ENCODE measurements around the gene PLA2G3.
"Not testable (repeated sequence)": the region's sequence is repeated elsewhere in the genome, so short reads cannot be mapped to it uniquely, and the experiment has no call there.

PLA2G3 gene

DNA sequence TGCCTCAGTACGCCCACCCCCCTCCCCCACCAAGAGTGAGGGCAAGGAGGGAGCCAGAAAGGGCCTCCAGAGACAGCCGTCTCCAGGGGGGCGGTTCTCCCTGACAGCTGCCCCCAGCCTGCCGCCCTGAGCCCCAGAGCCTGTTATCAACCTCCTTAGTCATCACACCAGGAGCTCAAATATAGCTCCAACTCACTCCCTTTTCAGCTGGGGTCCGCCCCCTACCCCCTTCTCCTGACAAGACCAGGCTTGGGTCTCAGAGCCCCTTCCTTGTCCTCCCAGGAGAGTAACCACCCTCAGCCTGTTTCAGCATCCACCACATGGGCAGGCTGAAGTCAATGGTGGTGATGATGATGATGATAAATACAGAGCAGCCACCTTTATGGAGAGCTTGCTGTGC, 20.1 kb downstream of the PLA2G3 start:
- no peak for DNase-seq (ENCODE audit: low read depth)
- no peak overlapping the region for H3K4me3 ChIP-seq (ENCODE audit: low read length)
- TF ChIP-seq, protein P1, sequence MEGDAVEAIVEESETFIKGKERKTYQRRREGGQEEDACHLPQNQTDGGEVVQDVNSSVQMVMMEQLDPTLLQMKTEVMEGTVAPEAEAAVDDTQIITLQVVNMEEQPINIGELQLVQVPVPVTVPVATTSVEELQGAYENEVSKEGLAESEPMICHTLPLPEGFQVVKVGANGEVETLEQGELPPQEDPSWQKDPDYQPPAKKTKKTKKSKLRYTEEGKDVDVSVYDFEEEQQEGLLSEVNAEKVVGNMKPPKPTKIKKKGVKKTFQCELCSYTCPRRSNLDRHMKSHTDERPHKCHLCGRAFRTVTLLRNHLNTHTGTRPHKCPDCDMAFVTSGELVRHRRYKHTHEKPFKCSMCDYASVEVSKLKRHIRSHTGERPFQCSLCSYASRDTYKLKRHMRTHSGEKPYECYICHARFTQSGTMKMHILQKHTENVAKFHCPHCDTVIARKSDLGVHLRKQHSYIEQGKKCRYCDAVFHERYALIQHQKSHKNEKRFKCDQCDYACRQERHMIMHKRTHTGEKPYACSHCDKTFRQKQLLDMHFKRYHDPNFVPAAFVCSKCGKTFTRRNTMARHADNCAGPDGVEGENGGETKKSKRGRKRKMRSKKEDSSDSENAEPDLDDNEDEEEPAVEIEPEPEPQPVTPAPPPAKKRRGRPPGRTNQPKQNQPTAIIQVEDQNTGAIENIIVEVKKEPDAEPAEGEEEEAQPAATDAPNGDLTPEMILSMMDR (conservative IDR thresholded peaks at IDR 0.05; ENCODE audit: low read length) = no peak

DNA sequence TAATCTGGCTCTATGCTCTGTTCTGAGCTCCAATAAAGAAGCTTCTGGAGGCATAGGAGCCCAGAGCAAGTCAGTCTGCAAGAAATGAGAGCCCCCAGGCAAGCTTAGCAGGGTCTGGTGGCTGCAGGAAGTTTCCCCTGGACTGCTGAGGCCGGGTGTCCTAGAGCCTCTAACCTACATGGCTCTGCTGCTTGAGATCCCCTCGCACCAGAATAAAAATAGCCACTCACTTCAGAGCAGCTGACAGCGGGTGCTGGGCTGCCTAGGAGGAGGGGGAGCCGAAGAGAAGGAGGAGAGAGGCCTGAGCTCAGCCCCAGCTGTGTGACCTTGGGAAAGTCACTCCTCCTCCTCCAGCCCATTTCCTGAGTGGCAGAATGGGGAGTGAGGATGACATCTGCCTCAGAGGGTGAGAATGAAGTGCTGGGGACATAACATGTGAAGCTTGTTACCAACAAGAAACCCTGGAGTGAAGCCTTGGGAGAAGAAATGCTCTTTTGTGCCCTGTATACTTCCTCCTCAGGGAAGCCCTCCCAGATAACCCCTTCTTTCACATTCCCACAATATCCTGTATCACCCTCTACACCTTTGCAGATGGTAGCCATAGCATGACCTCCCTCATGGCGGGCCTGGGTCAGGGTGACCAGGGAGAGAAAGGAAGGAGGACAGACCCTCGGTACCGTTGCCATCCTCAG, 21.1 kb downstream of the PLA2G3 start:
- TF ChIP-seq, protein P1 (conservative IDR thresholded peaks at IDR 0.05; ENCODE audit: low read length) = no peak
- DNase-seq (ENCODE audit: low read depth) = no peak

DNA sequence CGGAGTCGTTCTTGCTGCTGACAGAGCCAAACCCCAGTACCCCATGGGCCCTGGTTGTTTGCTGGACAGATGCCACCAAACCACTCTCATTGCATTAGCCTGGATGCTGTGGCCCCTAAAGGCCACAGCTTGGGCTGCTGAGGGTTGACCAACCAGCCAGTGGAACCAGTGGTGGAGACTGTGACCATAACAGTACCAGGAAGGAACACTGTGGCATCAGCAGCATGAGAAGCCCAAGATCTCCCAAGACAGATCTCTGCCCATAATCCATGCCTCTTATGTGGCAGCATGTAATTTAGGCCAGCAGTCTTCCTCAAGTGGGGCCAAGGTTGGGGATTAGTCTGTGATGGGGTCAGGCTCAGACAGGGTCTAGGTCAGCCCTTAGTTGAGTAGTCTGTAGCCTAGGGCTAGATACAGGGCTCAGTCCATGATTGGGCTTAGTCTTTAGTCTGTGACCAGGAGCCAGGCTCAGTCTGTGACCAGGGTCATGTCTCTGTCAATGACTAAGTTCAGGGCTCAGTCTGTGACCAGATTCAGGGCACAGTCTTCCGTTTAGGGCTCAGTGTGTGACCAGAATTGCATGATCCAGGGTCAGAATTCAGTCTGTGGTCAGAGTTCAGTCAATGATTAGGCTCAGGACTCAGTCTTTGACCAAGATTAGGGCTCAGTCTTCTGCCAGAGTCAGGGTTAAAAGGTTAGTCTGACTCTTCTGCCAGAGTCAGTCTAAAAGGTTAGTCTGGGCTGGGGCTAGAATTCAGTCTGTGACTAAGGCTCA, 22.1 kb downstream of the PLA2G3 start:
- no peak for DNase-seq (ENCODE audit: low read depth)
- TF ChIP-seq, protein P1 (conservative IDR thresholded peaks at IDR 0.05; ENCODE audit: low read length) = no peak
- H3K4me3 ChIP-seq (ENCODE audit: low read length) = no peak overlapping the region

More for the DNA sequence above, 21.1 kb downstream of the PLA2G3 start:
- H3K4me3 ChIP-seq (ENCODE audit: low read length) = no peak overlapping the region

DNA sequence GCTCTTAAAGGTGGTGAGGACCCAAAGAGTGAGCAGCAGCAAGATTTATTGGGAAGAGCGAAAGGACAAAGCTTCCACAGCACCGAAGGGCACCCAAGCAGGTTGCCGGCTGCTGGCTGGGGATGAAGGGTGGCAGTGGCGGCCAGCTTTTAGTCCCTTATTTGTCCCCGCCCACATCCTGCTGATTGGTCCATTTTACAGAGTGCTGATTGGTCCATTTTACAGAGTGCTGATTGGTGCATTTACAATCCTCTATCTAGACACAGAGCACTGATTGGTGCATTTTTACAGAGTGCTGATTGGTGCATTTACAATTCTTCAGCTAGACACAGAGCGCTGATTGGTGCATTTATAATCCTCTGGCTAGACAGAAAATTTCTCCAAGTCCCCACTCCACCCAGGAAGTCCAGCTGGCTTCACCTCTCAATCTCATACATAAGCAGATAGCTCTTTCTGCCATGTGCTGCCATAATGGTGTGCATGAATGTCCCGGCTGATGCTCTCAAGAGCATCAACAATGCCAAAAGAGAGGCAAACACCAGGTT, 27.7 kb downstream of the PLA2G3 start:
- not testable (repeated sequence) for DNase-seq (ENCODE audit: low read depth)

DNA sequence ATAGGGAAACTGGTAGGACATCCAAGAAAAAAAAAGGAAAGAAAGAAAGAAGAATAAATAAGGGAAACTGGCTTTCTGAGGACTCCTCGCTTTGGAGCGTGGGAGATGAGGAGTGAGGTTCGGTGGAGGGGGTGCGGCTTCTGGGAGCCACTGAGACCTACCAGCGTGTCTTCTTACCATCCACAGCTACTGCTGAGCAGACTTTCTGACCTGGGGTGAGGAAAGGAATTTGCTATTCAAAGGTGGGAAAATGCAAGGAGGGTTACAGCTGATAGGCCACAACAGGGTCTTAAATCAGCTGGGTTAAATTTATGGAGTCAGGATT, 32.5 kb downstream of the PLA2G3 start:
- DNase-seq (ENCODE audit: low read depth) = no peak
- TF ChIP-seq, protein P1 (conservative IDR thresholded peaks at IDR 0.05; ENCODE audit: low read length) = no peak

More for the DNA sequence above, 27.7 kb downstream of the PLA2G3 start:
- not testable (repeated sequence) for H3K4me3 ChIP-seq (ENCODE audit: low read length)

DNA sequence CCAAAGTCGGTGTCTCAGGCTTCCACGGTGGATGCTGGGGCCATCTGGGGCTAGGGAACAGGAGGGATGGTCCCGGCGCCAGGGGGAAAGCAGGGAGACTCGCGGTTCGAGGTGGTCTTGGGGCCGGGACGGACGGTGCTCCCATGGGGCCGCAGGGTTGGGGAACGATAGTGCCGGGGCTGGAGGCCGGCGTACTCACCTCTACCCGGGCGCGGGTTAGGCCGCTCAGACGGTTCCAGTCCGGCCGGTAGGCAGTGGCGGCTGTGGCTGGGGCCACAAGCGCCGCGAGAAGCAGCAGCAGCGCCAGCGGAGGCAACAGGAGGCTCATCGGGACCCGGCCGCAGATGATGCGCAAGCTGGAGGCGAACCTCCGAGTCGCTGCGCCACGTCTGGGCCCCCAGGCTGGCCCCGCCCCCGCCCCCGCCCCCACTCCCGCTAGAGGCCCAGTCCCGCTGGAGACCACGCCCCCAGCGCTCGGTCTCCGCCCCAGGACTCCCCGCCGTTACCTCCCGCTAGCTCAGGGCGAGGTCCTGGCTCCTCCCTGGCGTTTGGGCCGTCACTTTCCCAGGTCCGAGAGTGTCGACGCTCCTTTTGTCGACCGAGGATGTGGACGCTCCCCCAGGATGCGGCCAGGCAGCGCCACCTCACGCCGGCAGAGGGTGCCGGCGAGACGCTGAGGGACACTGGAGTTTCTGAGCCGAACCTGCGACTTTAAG, 33.0 kb downstream of the PLA2G3 start, which contains the start of gene SELENOM:
Gene SELENOM, minus strand, starts transcription at position 391 of the 716 bp plus-strand sequence. Its CDS starts 63 bp downstream, at position 328.
- peak; percentile 98 for DNase-seq (ENCODE audit: low read depth)
- TF ChIP-seq, protein P1 (conservative IDR thresholded peaks at IDR 0.05; ENCODE audit: low read length) = peak; percentile 85
- peak within 1 kb of the TSS; percentile 95 for H3K4me3 ChIP-seq (ENCODE audit: low read length)

More for the DNA sequence above, 32.5 kb downstream of the PLA2G3 start:
- peak overlapping the region; percentile 53 for H3K4me3 ChIP-seq (ENCODE audit: low read length)

DNA sequence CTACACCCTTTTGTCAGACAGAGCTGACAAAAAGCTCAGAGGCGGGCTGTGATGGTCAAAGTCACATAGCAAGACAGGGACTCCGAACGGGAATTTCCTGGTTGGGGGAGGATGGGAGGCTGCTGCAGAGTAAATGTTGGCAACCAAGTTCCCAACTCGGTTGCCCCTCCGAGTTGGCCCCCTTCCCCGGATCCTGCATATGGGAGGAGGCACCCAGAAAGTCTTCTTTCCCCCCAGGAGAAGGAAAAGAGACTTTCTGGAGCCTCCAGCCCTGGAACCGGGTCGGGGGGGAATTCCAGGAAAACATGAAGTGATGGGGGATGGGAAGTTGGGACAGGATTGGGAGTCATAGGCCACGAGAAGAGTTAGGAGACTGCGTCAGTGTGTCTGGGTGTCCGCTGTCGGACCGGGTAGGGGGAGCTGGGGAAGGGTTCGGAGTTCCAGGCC, 33.6 kb downstream of the PLA2G3 start:
- peak; percentile 66 for DNase-seq (ENCODE audit: low read depth)
- peak overlapping the region; percentile 95 for H3K4me3 ChIP-seq (ENCODE audit: low read length)
- TF ChIP-seq, protein P1 (conservative IDR thresholded peaks at IDR 0.05; ENCODE audit: low read length) = no peak

Measured in AG10803 (cell line).